NT2/D1 (cell line): ENCODE data around the gene SAMD8.

Experiments
- YY1 ChIP-seq: IDR thresholded peaks from 2 replicates; pipeline ENCODE4 v1.6.1; 2011; ENCODE audit not compliant: insufficient read length, insufficient read depth
- ZNF274 ChIP-seq: IDR thresholded peaks from 2 replicates; pipeline ENCODE4 v1.6.1; 2011; ENCODE audit warnings: mild to moderate bottlenecking, low read depth, low read length

GRCh38 chr10:75203724-75204123 lies 92.3 kb downstream of the SAMD8 start:
- TF ChIP-seq ZNF274 = no peak
- TF ChIP-seq YY1 = no peak
